ENCODE results near the gene SSMEM1. TPM values are rescaled to one million over a fixed set of nuclear protein-coding genes. Genes with fewer than 3 reads are reported as not detected.
"Not testable (repeated sequence)": the region's sequence is repeated elsewhere in the genome, so short reads cannot be mapped to it uniquely, and the experiment has no call there.

The SSMEM1 gene
- total and polyA plus RNA-seq, 4 donors: not detected

DNA sequence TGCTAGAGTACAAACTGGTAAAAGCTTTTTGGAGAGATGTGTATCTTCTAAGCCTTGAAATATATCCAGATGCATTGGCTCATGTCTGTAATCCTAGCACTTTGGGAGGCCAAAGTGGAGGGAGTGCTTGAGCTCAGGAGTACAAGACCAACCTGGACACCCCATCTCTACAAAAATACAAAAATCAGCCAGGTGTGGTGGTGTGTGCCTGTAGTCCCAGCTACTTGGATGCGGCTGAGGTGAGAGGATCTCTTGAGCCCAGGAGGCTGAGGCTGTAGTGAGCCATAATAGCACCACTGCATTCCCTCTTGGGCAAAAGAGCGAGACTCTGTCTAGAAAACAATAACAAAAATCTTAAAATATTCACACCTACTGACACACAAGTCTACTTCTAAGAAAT is 28.0 kb upstream of the SSMEM1 start:
- H3K36me3 ChIP-seq (ENCODE audit: control insufficient read depth in 4 of 4, insufficient read depth in 4 of 4, low read length in 4 of 4): peaks cover 0 to 21% (median 12%) of the 10 kb centered on the region in 4 donors

GRCh38 chr7:130180571-130181262 is 26.9 kb upstream of the SSMEM1 start:
- no peaks in the 10 kb centered on the region for H3K9me3 ChIP-seq (ENCODE audit: control insufficient read depth in 4 of 4, insufficient read depth in 3 of 4, low read length in 3 of 4)
- H3K27ac ChIP-seq (ENCODE audit: low read depth in 1 of 2, low read length in 1 of 2): no peak overlapping the region
- DNase-seq: no peak
- H3K36me3 ChIP-seq (ENCODE audit: control insufficient read depth in 4 of 4, insufficient read depth in 4 of 4, low read length in 4 of 4): peaks cover 0 to 21% (median 9%) of the 10 kb centered on the region in 4 donors
- ATAC-seq (ENCODE audit: insufficient read depth, low FRiP score): no peak
- WGBS, 2 donors: 88 to 93% methylated on average over 9 of the region's 9 CpGs
- H3K4me3 ChIP-seq: no peak overlapping the region
- H3K27me3 ChIP-seq (ENCODE audit: control insufficient read depth in 3 of 3, insufficient read depth in 3 of 3, low read length in 2 of 3): no peaks in the 10 kb centered on the region
- no peak overlapping the region for H3K9ac ChIP-seq (ENCODE audit: insufficient read depth in 1 of 2, low read length in 2 of 2)
- no peak for TF ChIP-seq CTCF (IDR thresholded peaks at IDR 0.05; ENCODE audit: control extremely low read depth, extremely low read depth)
- H3K4me1 ChIP-seq (ENCODE audit: control insufficient read depth in 5 of 5, insufficient read depth in 5 of 5, low read length in 5 of 5): no peaks in the 10 kb centered on the region

More for the DNA sequence above, 28.0 kb upstream of the SSMEM1 start:
- Histone ChIP-seq H3K9me3 (ENCODE audit: control insufficient read depth in 4 of 4, insufficient read depth in 3 of 4, low read length in 3 of 4) (no peaks in the 10 kb centered on the region), H3K4me1 (ENCODE audit: control insufficient read depth in 5 of 5, insufficient read depth in 5 of 5, low read length in 5 of 5) (no peaks in the 10 kb centered on the region), H3K9ac (ENCODE audit: insufficient read depth in 1 of 2, low read length in 2 of 2) (no peak overlapping the region), H3K27ac (ENCODE audit: low read depth in 1 of 2, low read length in 1 of 2) (no peak overlapping the region), H3K27me3 (ENCODE audit: control insufficient read depth in 3 of 3, insufficient read depth in 3 of 3, low read length in 2 of 3) (no peaks in the 10 kb centered on the region), H3K4me3 (no peak overlapping the region)
- DNase-seq: no peak
- WGBS, 2 donors: 95 to 98% methylated on average over 2 of the region's 2 CpGs
- ATAC-seq (ENCODE audit: insufficient read depth, low FRiP score): no peak
- TF ChIP-seq CTCF (IDR thresholded peaks at IDR 0.05; ENCODE audit: control extremely low read depth, extremely low read depth): no peak

- Histone ChIP-seq H3K27me3 (ENCODE audit: control insufficient read depth in 3 of 3, insufficient read depth in 3 of 3, low read length in 2 of 3) (no peaks in the 10 kb centered on the region), H3K9ac (ENCODE audit: insufficient read depth in 1 of 2, low read length in 2 of 2) (no peak overlapping the region), H3K36me3 (ENCODE audit: control insufficient read depth in 4 of 4, insufficient read depth in 4 of 4, low read length in 4 of 4) (peaks cover 0 to 21% (median 9%) of the 10 kb centered on the region in 4 donors), H3K27ac (ENCODE audit: low read depth in 1 of 2, low read length in 1 of 2) (no peak overlapping the region), H3K4me1 (ENCODE audit: control insufficient read depth in 5 of 5, insufficient read depth in 5 of 5, low read length in 5 of 5) (no peaks in the 10 kb centered on the region), H3K9me3 (ENCODE audit: control insufficient read depth in 4 of 4, insufficient read depth in 3 of 4, low read length in 3 of 4) (no peaks in the 10 kb centered on the region), H3K4me3 (no peak overlapping the region)
- no peak for TF ChIP-seq CTCF (IDR thresholded peaks at IDR 0.05; ENCODE audit: control extremely low read depth, extremely low read depth)
- DNase-seq (no peak), ATAC-seq (ENCODE audit: insufficient read depth, low FRiP score) (no peak)
- WGBS, 2 donors: 99% methylated on average over 2 of the region's 2 CpGs
Observed at GRCh38 chr7:130181263-130181605, 26.4 kb upstream of the SSMEM1 start.

DNA sequence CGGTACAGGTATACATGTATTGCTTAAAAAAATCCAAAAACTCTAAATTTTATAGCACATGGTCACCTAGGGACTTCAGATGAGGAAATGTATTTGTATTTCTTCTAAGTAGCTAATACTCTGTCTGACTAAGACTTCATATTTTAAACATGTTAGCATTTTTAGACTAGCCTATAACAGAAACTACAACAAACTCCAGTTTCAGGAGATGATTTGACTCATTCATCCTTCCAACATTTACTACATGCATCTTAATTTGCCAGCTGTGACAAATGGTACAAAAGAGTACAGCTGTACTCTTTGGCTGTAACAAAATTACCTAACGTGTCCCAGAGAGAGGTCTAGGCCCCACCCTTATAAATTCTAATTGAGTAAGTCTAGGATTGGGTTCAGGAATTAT is 24.7 kb upstream of the SSMEM1 start:
- no peak overlapping the region for H3K4me3 ChIP-seq
- no peak overlapping the region for H3K9ac ChIP-seq (ENCODE audit: insufficient read depth in 1 of 2, low read length in 2 of 2)
- no peak for TF ChIP-seq CTCF (IDR thresholded peaks at IDR 0.05; ENCODE audit: control extremely low read depth, extremely low read depth)
- no peaks in the 10 kb centered on the region for H3K9me3 ChIP-seq (ENCODE audit: control insufficient read depth in 4 of 4, insufficient read depth in 3 of 4, low read length in 3 of 4)
- no peak for ATAC-seq (ENCODE audit: insufficient read depth, low FRiP score)
- no peaks in the 10 kb centered on the region for H3K27me3 ChIP-seq (ENCODE audit: control insufficient read depth in 3 of 3, insufficient read depth in 3 of 3, low read length in 2 of 3)
- H3K36me3 ChIP-seq (ENCODE audit: control insufficient read depth in 4 of 4, insufficient read depth in 4 of 4, low read length in 4 of 4): peaks cover 0 to 19% (median 9%) of the 10 kb centered on the region in 4 donors
- H3K27ac ChIP-seq (ENCODE audit: low read depth in 1 of 2, low read length in 1 of 2): no peak overlapping the region
- DNase-seq: no peak
- no peaks in the 10 kb centered on the region for H3K4me1 ChIP-seq (ENCODE audit: control insufficient read depth in 5 of 5, insufficient read depth in 5 of 5, low read length in 5 of 5)
- 84 to 88% methylated on average over 2 of the region's 2 CpGs for WGBS, 2 donors

DNA sequence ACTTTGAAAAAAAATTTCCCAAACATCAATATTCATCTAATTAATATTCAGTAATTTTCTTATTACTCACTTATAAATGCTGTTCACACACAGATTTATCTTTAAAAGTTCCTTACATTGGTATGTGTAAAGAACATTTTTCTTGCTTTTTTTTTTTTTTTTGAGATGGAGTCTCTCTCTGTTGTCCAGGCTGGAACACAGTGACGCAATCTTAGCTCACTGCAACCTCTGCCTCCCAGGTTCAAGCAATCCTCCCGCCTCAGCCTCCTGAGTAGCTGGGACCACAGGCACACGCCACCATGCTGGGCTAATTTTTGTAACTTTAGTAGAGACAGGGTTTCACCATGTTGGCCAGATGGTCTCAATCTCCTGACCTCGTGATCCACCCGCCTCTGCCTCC is 23.3 kb upstream of the SSMEM1 start:
- H3K27me3 ChIP-seq (ENCODE audit: control insufficient read depth in 3 of 3, insufficient read depth in 3 of 3, low read length in 2 of 3); H3K4me1 ChIP-seq (ENCODE audit: control insufficient read depth in 5 of 5, insufficient read depth in 5 of 5, low read length in 5 of 5); ATAC-seq (ENCODE audit: insufficient read depth, low FRiP score); DNase-seq; H3K4me3 ChIP-seq; H3K27ac ChIP-seq (ENCODE audit: low read depth in 1 of 2, low read length in 1 of 2); H3K9me3 ChIP-seq (ENCODE audit: control insufficient read depth in 4 of 4, insufficient read depth in 3 of 4, low read length in 3 of 4); H3K9ac ChIP-seq (ENCODE audit: insufficient read depth in 1 of 2, low read length in 2 of 2): not testable (repeated sequence)
- peaks cover 0 to 14% (median 9%) of the 10 kb centered on the region in 4 donors for H3K36me3 ChIP-seq (ENCODE audit: control insufficient read depth in 4 of 4, insufficient read depth in 4 of 4, low read length in 4 of 4)
- 90 to 97% methylated on average over 5 of the region's 5 CpGs for WGBS, 2 donors

All from lung (tissue), 12 donors.